ENCODE measurements around the gene CERS1. TPM values are rescaled to one million over a fixed set of nuclear protein-coding genes. Genes with fewer than 3 reads are reported as not detected.

The CERS1 gene
- polyA plus RNA-seq, 3 donors: not detected

GRCh38 chr19:18866800-18867123, 29.2 kb downstream of the CERS1 start:
- peak; percentile 77 for TF ChIP-seq CTCF (IDR thresholded peaks at IDR 0.05)
- H3K36me3 Mint-ChIP-seq: peaks cover 62 to 67% of the 10 kb centered on the region in 2 donors

DNA sequence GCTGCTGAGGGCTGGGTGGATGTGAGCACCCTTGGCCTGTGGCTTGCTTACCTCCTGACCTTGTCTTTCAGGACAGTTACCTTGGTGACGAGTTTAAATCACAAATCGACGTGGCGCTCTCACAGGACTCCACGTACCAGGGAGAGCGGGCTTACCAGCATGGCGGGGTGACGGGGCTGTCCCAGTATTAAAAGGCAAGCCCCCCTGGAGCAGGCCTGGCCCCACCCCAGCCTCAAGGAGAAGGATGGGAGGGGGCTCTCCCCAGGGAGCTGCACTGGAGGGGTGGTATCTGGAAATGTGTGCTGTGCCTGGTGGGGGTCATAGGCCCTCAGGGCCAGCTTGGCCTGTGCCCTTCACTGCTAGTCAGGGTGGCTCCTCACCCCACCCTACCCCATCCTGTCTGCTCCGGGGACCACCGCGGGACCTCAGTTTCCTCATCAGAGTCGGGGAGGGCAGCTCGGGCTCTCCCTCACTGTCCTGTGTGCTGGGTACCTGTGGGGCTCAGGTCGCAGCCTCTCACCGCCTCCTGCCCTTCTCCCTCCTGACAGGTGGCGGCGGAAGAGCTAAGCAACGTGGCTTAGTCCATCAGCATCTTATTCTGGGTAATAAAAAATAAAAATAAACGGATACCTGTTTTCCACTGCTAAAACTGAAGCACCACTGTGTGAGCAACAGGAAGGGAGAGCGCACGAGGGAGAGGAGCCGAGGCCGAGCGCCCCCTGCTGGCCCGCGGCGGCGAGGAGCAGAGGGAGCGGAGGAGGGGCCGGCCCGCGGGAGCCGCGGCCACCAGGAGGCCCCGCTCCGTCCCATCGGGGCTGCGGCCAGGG, 29.8 kb downstream of the CERS1 start:
- no peaks in the 10 kb centered on the region for H3K79me2 ChIP-seq (ENCODE audit: insufficient read depth, low read length)
- no peak overlapping the region for H3K9ac ChIP-seq (ENCODE audit: insufficient read depth, low read length, poor library complexity, severe bottlenecking)
- Mint-ChIP-seq H3K36me3 (peaks cover 68 to 72% of the 10 kb centered on the region in 2 donors), H3K9me3 (peaks cover 0 to 5% (median 1%) of the 10 kb centered on the region in 7 donors), H3K27ac (peak overlapping the region in 3 of 7 donors; percentile 47 to 75 (median 65)), H3K4me1 (peaks cover 7% of the 10 kb centered on the region), H3K27me3 (ENCODE audit: low read depth in 3 of 3) (peaks cover 19 to 37% (median 29%) of the 10 kb centered on the region in 3 donors), H3K4me3 (no peak overlapping the region)
- peaks cover 0 to 22% of the 10 kb centered on the region in 2 donors for H3K27me3 ChIP-seq (ENCODE audit: control insufficient read depth in 2 of 2, insufficient read depth in 2 of 2, low read length in 2 of 2)
- intact Hi-C loops (cut with micrococcal nuclease): no loop called here
- peaks cover 78% of the 10 kb centered on the region for H4K20me1 ChIP-seq (ENCODE audit: insufficient read depth, low read length)
- no peak overlapping the region for H3K4me2 ChIP-seq (replicated peaks; ENCODE audit: extremely low read depth, low read length, poor library complexity, severe bottlenecking)
- H3K36me3 ChIP-seq (replicated peaks in 1 of 2; ENCODE audit: control insufficient read depth in 1 of 2, insufficient read depth in 2 of 2, low read length in 2 of 2): peaks cover 62 to 70% of the 10 kb centered on the region in 2 donors
- H2AFZ ChIP-seq (ENCODE audit: insufficient read depth, low read depth, low read length, poor library complexity, severe bottlenecking): no peak overlapping the region
- no peak overlapping the region for H3K27ac ChIP-seq (ENCODE audit: low read depth in 1 of 2, low read length in 2 of 2)
- H3K9me3 ChIP-seq (replicated peaks in 1 of 2; ENCODE audit: control insufficient read depth in 1 of 2, insufficient read depth in 1 of 2, low read length in 2 of 2): no peaks in the 10 kb centered on the region
- H3K4me3 ChIP-seq (replicated peaks in 1 of 3; ENCODE audit: low read depth in 2 of 3, low read length in 3 of 3): no peak overlapping the region
- TF ChIP-seq CTCF (IDR thresholded peaks at IDR 0.05): peak; percentile 99
- WGBS (ENCODE audit: insufficient coverage): 55% methylated on average over 18 of the region's 38 CpGs
- DNase-seq: peak; percentile 41 to 61 (median 48)
- peaks cover 7 to 10% of the 10 kb centered on the region in 2 donors for H3K4me1 ChIP-seq (ENCODE audit: control insufficient read depth in 1 of 2, insufficient read depth in 2 of 2, low read length in 2 of 2)

More at GRCh38 chr19:18866800-18867123, 29.2 kb downstream of the CERS1 start:
- H3K9me3 Mint-ChIP-seq: peaks cover 0 to 5% (median 1%) of the 10 kb centered on the region in 7 donors
- Histone ChIP-seq H4K20me1 (ENCODE audit: insufficient read depth, low read length) (peaks cover 72% of the 10 kb centered on the region), H3K4me2 (replicated peaks; ENCODE audit: extremely low read depth, low read length, poor library complexity, severe bottlenecking) (no peak overlapping the region), H3K4me3 (replicated peaks in 1 of 3; ENCODE audit: low read depth in 2 of 3, low read length in 3 of 3) (no peak overlapping the region), H3K36me3 (replicated peaks in 1 of 2; ENCODE audit: control insufficient read depth in 1 of 2, insufficient read depth in 2 of 2, low read length in 2 of 2) (peaks cover 56 to 65% of the 10 kb centered on the region in 2 donors), H2AFZ (ENCODE audit: insufficient read depth, low read depth, low read length, poor library complexity, severe bottlenecking) (no peak overlapping the region), H3K9ac (ENCODE audit: insufficient read depth, low read length, poor library complexity, severe bottlenecking) (no peak overlapping the region), H3K27me3 (ENCODE audit: control insufficient read depth in 2 of 2, insufficient read depth in 2 of 2, low read length in 2 of 2) (peaks cover 0 to 24% of the 10 kb centered on the region in 2 donors), H3K79me2 (ENCODE audit: insufficient read depth, low read length) (no peaks in the 10 kb centered on the region), H3K4me1 (ENCODE audit: control insufficient read depth in 1 of 2, insufficient read depth in 2 of 2, low read length in 2 of 2) (peaks cover 6 to 7% of the 10 kb centered on the region in 2 donors), H3K9me3 (replicated peaks in 1 of 2; ENCODE audit: control insufficient read depth in 1 of 2, insufficient read depth in 1 of 2, low read length in 2 of 2) (no peaks in the 10 kb centered on the region), H3K27ac (ENCODE audit: low read depth in 1 of 2, low read length in 2 of 2) (no peak overlapping the region)
- peaks cover 4% of the 10 kb centered on the region for H3K4me1 Mint-ChIP-seq
- H3K27ac Mint-ChIP-seq: no peak overlapping the region
- no peak overlapping the region for H3K4me3 Mint-ChIP-seq
- WGBS (ENCODE audit: insufficient coverage): 95% methylated on average over 12 of the region's 17 CpGs
- intact Hi-C loops (cut with micrococcal nuclease): no loop called here
- H3K27me3 Mint-ChIP-seq (ENCODE audit: low read depth in 3 of 3): peaks cover 24 to 41% (median 30%) of the 10 kb centered on the region in 3 donors
- no peak for DNase-seq

All from CD14-positive monocyte (primary cell).